Right lobe of liver (tissue), 6 donors: ENCODE data around the gene PRPF31. TPM values are rescaled to one million over a fixed set of nuclear protein-coding genes. Genes with fewer than 3 reads are reported as not detected.

Source experiments
- ATAC-seq, 4 donors: fragments of 200-7000 bp; cut with Tn5 transposase; one replicate each; pipeline ENCODE4 v1.9.1; 2020; ENCODE audit warnings: mild to moderate bottlenecking in 4 of 4, moderate library complexity in 4 of 4
- DNase-seq, 3 donors: peaks; one replicate each; pipeline ENCODE4 v3.0.0-alpha.2; 2020
- H3K27ac ChIP-seq, 3 donors: fragments of 200-600 bp; one replicate each; pipeline ENCODE4 v1.8.0; 2022
- H3K27me3 ChIP-seq, 2 donors: fragments of 200-600 bp; one replicate each; pipeline ENCODE4 v1.8.0; 2022
- H3K36me3 ChIP-seq, 4 donors: fragments of 200-600 bp; sonication (generic) in 1 of 4; one replicate each; pipeline versions ENCODE4 v1.5.1 to v1.8.0; 2017 to 2022; ENCODE audit warnings: control low read depth in 1 of 4
- H3K4me1 ChIP-seq, 4 donors: fragments of 200-600 bp; sonication (generic) in 1 of 4; one replicate each; pipeline versions ENCODE4 v1.5.1 to v1.8.0; 2017 to 2022; ENCODE audit warnings: control low read depth in 1 of 4
- H3K4me3 ChIP-seq, 3 donors: fragments of 200-600 bp; one replicate each; pipeline ENCODE4 v1.8.0; 2022
- H3K9me3 ChIP-seq, 4 donors: fragments of 200-600 bp; sonication (generic) in 1 of 4; one replicate each; pipeline versions ENCODE4 v1.5.1 to v1.8.0; 2017 to 2022; ENCODE audit warnings: control low read depth in 1 of 4
- POLR2A ChIP-seq: fragments of 450-650 bp; IDR thresholded peaks from one replicate; pipeline ENCODE4 v1.6.1; 2017; ENCODE audit warnings: antibody characterized with exemption, mild to moderate bottlenecking
- WGBS: methylation state at CpG from one replicate; pipeline ENCODE4 v1.1.6; 2018; ENCODE audit warnings: low coverage, low lambda C conversion rate; ENCODE audit not compliant: insufficient coverage; ENCODE audit errors: missing lambda C conversion rate; 5-methylcytosine and 5-hydroxymethylcytosine counted together
- intact Hi-C, 2 donors: fragments of 100-400 bp; cut with DNase I; formaldehyde crosslinking; loops; one replicate each; pipeline versions ENCODE4 v1.11.2 to v1.14.1; 2022
- total RNA-seq, 6 experiments: library from RNA; depleted of rRNA in 2 of 6; stranded (reverse); fragments of >200 nt in 2 of 6; fragmentation: NEBNext Ultra II Directional in 3 of 6; extraction: Animal tissue kit (Norgen Biotek cat#: 25700) in 3 of 6; gene quantifications; one replicate each; pipeline versions ENCODE4 v1.1.0 to v1.2.4, GENCODE V29; 2016 to 2023
- TF ChIP-seq, protein P1 (sequence below), 4 donors: fragments of 200-600 bp in 3 of 4; fragments of 450-650 bp in 1 of 4; IDR thresholded peaks; one replicate each; pipeline versions ENCODE4 v1.5.1 to v1.8.0; 2016 to 2022; ENCODE audit warnings: antibody characterized with exemption in 4 of 4, mild to moderate bottlenecking in 2 of 4
- donor health status: DM: no; HTN: yes; CAD: no.
- donor health status: DM: no; HTN: no; CAD: no.
- donor health status: DM: no; HTN: no; CAD: no.
- donor health status: DM: no; HTN: yes; CAD: no.
- donor health status: DM: no; HTN: yes; CAD: no.

The PRPF31 gene
- total RNA-seq, 6 experiments from 2014 or later = 22.1 to 34.9 (median 27.9) TPM

DNA sequence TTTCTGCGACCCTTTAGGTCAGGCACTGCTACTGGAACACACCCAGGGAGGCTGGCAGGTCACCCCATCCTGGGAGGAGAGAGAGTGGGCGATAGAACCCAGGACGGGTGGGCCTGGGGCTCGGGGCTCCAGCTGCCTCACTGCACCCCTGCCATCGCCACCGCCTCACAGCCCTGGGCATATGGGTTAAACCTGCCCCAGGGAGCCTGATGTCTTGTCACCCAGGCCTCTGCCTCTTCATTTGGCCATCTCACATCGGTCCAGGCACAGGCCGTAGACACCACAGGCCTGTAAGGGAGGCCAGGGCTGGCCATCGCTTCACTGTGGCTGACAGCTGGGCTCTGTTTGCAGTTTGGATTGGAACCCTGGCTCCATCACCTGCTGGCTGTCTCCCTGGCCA is 10.2 kb downstream of the PRPF31 start:
- H3K36me3 ChIP-seq = peaks cover 0 to 74% (median 27%) of the 10 kb centered on the region in 4 donors
- intact Hi-C loops = no loop called here
- H3K27ac ChIP-seq = no peak overlapping the region
- no peaks in the 10 kb centered on the region for H3K9me3 ChIP-seq
- H3K27me3 ChIP-seq = no peaks in the 10 kb centered on the region
- no peak for DNase-seq
- WGBS = no CpG with 5 or more reads among the region's 9 CpGs
- no peak for ATAC-seq
- H3K4me3 ChIP-seq = no peak overlapping the region
- TF ChIP-seq, protein P1, sequence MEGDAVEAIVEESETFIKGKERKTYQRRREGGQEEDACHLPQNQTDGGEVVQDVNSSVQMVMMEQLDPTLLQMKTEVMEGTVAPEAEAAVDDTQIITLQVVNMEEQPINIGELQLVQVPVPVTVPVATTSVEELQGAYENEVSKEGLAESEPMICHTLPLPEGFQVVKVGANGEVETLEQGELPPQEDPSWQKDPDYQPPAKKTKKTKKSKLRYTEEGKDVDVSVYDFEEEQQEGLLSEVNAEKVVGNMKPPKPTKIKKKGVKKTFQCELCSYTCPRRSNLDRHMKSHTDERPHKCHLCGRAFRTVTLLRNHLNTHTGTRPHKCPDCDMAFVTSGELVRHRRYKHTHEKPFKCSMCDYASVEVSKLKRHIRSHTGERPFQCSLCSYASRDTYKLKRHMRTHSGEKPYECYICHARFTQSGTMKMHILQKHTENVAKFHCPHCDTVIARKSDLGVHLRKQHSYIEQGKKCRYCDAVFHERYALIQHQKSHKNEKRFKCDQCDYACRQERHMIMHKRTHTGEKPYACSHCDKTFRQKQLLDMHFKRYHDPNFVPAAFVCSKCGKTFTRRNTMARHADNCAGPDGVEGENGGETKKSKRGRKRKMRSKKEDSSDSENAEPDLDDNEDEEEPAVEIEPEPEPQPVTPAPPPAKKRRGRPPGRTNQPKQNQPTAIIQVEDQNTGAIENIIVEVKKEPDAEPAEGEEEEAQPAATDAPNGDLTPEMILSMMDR (IDR thresholded peaks at IDR 0.05) = no peak
- no peak for TF ChIP-seq POLR2A
- H3K4me1 ChIP-seq = no peaks in the 10 kb centered on the region

DNA sequence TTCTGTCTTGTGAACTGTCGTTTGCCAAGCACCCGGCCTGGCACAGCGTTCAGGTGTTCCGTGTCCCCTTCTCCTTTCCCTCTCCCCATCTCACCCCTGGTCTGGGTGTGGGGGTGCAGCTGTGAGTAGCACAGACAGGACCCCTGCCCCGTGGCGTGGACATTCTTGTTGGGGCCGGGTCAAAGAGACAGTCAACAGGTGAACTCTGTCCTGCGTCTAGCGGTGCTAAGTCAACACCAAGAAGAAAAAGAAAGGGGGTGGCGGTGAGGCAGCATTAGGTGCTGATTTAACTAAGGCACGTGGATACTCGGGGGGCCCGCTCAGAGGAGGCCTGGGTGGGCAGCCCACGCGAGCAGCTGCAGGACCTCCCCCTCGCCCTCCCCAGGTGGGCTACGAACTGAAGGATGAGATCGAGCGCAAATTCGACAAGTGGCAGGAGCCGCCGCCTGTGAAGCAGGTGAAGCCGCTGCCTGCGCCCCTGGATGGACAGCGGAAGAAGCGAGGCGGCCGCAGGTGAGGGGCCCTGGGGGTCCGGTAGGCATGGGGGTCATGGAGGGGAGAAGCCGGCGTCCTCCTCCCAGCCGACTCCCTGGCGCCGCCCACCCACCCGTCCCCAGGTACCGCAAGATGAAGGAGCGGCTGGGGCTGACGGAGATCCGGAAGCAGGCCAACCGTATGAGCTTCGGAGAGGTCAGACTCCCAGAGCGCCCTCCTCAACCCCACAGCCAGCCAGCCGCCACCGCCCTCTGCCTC is 12.3 kb downstream of the PRPF31 start:
- intact Hi-C loops = no loop called here
- ATAC-seq (no peak), DNase-seq (no peak)
- no peak for TF ChIP-seq POLR2A
- Histone ChIP-seq H3K4me3 (no peak overlapping the region), H3K36me3 (peaks cover 0 to 72% (median 27%) of the 10 kb centered on the region in 4 donors), H3K9me3 (no peaks in the 10 kb centered on the region), H3K27ac (no peak overlapping the region), H3K4me1 (no peaks in the 10 kb centered on the region), H3K27me3 (no peaks in the 10 kb centered on the region)
- 87% methylated on average over 10 of the region's 44 CpGs for WGBS

DNA sequence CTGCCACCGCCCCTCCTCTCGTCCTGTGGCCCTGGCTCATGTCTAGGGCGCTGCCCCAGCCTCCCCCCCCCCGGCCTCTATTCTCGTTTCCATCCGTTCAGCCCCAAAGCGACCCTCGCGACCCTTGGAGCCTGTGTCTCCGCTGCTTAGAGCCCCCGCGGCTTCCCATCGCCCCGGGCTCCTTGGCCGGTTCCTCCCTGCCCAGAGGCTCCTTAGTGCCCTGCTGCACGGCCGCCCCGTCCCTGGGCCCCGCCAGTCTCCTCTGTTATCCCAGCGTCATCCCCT is 12.8 kb downstream of the PRPF31 start:
- Histone ChIP-seq H3K36me3 (peaks cover 0 to 70% (median 26%) of the 10 kb centered on the region in 4 donors), H3K4me1 (no peaks in the 10 kb centered on the region), H3K27ac (no peak overlapping the region), H3K4me3 (no peak overlapping the region), H3K27me3 (no peaks in the 10 kb centered on the region), H3K9me3 (no peaks in the 10 kb centered on the region)
- ATAC-seq (no peak), DNase-seq (no peak)
- 83% methylated on average over 12 of the region's 20 CpGs for WGBS
- intact Hi-C loops = no loop called here
- no peak for TF ChIP-seq POLR2A
- TF ChIP-seq, protein P1 (IDR thresholded peaks at IDR 0.05) = no peak

DNA sequence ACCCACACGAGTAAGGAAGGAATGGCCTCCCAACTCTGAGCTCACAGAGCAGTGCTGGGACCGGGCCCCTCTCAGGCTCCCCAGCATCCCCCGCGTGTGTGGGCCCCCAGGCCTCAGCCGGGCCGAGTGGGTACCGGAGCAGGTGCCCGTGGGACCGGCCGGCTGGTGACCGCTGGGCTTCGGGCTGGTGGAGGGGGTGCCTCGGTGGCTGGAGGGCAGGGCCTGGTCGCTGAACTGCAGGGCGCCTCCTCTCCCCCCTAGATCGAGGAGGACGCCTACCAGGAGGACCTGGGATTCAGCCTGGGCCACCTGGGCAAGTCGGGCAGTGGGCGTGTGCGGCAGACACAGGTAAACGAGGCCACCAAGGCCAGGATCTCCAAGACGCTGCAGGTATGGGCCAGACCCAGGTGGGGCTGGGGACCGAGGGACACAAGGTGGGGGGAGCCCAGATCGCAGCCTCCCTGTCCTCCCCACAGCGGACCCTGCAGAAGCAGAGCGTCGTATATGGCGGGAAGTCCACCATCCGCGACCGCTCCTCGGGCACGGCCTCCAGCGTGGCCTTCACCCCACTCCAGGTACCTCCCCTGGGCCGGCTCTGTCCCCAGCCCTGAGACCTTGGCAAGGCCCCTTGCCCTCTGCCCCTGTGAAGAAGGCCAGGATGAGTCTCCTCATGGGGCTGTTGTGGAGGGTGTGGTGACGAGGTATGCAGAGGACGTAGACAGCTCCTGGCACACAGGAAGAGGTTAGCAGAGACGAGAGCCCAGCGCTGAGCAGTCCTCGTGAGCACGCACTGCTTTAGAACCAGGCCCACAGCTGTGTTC is 13.5 kb downstream of the PRPF31 start:
- 80% methylated on average over 2 of the region's 41 CpGs for WGBS
- intact Hi-C loops = no loop called here
- Histone ChIP-seq H3K27ac (no peak overlapping the region), H3K9me3 (no peaks in the 10 kb centered on the region), H3K4me3 (no peak overlapping the region), H3K27me3 (no peaks in the 10 kb centered on the region), H3K36me3 (peaks cover 0 to 64% (median 23%) of the 10 kb centered on the region in 4 donors), H3K4me1 (no peaks in the 10 kb centered on the region)
- DNase-seq = no peak
- TF ChIP-seq, protein P1 (IDR thresholded peaks at IDR 0.05) = no peak
- ATAC-seq = peak in 1 of 4 donors; percentile 6

DNA sequence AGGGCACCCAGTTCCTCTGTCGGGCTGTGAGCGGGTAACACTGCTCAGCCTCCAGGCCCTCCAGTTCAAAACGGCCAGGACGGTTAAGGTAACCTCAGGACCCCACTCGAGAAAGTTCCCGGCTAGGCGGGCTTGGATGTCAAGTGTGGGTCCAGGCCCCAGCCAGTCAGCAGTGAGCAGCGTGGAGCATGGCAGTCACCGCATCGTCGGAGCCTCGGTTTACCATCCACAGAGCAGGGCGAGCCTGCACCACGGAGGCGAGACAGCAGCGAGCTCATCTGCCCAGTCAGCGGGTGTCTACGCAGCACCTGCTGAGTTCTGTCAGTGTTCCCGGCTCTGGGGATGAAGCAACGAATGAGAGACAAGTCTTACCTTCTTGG is 14.1 kb downstream of the PRPF31 start:
- intact Hi-C loops = no loop called here
- no peak for ATAC-seq
- Histone ChIP-seq H3K4me3 (no peak overlapping the region), H3K27me3 (no peaks in the 10 kb centered on the region), H3K36me3 (peaks cover 0 to 58% (median 21%) of the 10 kb centered on the region in 4 donors), H3K27ac (no peak overlapping the region), H3K9me3 (no peaks in the 10 kb centered on the region), H3K4me1 (no peaks in the 10 kb centered on the region)
- WGBS = no CpG with 5 or more reads among the region's 20 CpGs
- DNase-seq = no peak
- TF ChIP-seq, protein P1 (IDR thresholded peaks at IDR 0.05) = no peak
- TF ChIP-seq POLR2A = no peak
